Glomerular visceral epithelial cell (primary cell): ENCODE results near the gene DCUN1D4.

Source experiments
- DNase-seq: peaks from one replicate; pipeline ENCODE4 v3.0.0-alpha.2; 2016; ENCODE audit errors: extremely low spot score

The DCUN1D4 gene

DNA sequence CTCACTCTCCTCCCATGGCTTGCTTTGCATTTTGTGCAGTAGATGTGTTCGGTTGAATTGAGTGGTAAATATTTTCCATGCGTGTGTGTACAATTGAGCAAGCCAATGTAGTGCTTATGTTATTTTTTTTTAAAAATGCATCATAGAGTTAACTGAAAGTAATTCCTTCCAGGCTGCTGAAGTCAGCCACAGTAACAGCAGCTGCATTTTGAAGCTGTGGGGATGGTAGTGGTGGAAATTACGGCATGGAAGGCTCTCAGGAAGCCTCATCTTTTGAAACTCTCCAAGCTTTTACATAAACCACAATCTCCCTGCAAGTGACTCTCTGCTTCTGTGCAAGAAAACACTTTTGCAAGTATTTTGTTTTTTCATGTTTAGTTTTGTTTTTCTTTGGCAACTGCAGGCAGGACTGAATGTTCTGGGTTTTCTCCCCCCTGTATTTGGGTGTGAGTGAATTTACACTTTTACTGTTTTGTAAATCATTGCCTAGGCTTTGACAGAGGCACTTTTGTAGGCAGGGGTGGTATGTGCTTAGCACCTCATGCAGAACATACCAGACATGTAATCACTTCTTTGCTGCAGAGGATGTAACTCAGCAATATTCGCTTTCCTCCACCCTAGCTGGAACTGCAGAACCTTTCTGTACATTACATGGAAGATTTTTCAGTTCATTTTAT lies 121.0 kb downstream of the DCUN1D4 start:
- no peak for DNase-seq

DNA sequence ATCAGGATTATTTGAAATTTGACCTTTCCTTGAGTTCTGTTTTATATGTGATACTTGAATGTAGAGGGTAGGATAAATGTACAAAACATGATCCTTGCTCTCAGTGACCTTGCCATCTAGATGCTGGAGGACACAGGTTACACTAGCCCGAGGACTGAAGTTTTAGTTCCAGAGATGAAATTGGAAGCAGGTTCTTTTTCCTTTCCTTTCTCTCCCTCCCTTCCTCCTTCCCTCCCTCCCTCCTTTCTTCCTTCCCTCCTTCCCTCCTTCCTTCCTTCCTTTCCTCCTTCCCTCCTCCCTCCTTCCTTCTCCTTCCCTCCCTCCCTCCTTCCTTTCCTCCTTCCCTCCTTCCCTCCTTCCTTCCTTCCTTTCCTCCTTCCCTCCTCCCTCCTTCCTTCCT lies 122.9 kb downstream of the DCUN1D4 start:
- no peak for DNase-seq
